ENCODE measurements around the gene COG2. TPM values are rescaled to one million over a fixed set of nuclear protein-coding genes. Genes with fewer than 3 reads are reported as not detected.

Gene COG2
- total and polyA plus RNA-seq, 7 donors, result 17.5 to 31.2 (median 25.2) TPM

DNA sequence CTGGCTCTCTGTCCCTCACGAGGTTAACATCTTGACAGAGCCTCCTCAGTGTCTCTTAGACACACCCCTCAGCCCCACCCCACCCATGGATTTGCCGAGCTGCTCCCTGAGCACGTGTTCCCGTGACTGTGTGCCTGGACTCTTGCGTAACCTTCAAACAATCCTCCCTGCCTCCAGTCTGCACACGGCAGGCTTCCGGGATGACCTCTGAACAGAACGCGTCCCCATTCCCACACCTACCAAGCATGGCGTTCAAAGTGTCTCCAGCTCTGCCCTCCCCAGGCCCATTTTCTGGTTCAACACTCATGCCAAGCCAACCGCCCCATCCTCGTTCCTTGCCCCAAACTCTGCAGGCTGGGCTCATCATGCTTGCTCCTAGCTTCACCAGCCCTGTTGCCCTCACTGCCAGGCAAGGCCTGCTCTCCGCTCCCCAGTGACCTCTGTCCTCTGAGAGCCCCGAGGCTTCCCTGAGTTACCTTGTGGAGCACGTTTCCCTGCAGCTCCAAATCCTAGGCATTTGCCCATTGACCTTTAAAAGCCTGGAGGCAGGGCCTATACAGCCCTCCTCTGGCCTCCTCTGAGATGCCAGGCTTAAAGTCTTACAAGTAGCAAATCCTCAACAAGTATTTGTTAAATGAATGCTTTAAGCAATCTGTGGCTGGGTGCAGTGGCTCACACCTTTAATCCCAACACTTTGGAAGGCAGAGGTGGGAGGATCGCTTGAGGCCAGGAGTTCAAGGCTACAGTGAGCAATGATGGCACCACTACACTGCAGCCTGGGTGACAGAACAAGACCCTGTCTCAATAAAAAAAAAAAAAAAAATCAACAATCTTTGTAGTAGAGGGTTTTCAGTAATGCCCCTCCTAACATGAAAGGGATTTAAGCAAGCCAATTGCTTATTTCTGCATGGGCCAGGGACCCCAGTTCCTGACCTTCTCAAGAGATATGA, 66.6 kb downstream of the COG2 start:
- Histone ChIP-seq H3K4me1 (peaks cover 0 to 8% (median 6%) of the 10 kb centered on the region in 4 donors), H3K9me3 (no peaks in the 10 kb centered on the region), H3K4me3 (no peak overlapping the region), H3K27me3 (no peaks in the 10 kb centered on the region), H3K27ac (no peak overlapping the region), H3K36me3 (no peaks in the 10 kb centered on the region)
- intact Hi-C loops (cut with DNase I), result no loop called here
- TF ChIP-seq POLR2A (IDR thresholded peaks at IDR 0.05) (no peak), EP300 (IDR thresholded peaks at IDR 0.05) (no peak), POLR2AphosphoS5 (IDR thresholded peaks at IDR 0.05) (no peak)
- TF ChIP-seq, protein P1, sequence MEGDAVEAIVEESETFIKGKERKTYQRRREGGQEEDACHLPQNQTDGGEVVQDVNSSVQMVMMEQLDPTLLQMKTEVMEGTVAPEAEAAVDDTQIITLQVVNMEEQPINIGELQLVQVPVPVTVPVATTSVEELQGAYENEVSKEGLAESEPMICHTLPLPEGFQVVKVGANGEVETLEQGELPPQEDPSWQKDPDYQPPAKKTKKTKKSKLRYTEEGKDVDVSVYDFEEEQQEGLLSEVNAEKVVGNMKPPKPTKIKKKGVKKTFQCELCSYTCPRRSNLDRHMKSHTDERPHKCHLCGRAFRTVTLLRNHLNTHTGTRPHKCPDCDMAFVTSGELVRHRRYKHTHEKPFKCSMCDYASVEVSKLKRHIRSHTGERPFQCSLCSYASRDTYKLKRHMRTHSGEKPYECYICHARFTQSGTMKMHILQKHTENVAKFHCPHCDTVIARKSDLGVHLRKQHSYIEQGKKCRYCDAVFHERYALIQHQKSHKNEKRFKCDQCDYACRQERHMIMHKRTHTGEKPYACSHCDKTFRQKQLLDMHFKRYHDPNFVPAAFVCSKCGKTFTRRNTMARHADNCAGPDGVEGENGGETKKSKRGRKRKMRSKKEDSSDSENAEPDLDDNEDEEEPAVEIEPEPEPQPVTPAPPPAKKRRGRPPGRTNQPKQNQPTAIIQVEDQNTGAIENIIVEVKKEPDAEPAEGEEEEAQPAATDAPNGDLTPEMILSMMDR (IDR thresholded peaks at IDR 0.05), result no peak
- 33 to 69% methylated on average over 16 of the region's 16 CpGs for WGBS, 2 donors
- no peak for DNase-seq

DNA sequence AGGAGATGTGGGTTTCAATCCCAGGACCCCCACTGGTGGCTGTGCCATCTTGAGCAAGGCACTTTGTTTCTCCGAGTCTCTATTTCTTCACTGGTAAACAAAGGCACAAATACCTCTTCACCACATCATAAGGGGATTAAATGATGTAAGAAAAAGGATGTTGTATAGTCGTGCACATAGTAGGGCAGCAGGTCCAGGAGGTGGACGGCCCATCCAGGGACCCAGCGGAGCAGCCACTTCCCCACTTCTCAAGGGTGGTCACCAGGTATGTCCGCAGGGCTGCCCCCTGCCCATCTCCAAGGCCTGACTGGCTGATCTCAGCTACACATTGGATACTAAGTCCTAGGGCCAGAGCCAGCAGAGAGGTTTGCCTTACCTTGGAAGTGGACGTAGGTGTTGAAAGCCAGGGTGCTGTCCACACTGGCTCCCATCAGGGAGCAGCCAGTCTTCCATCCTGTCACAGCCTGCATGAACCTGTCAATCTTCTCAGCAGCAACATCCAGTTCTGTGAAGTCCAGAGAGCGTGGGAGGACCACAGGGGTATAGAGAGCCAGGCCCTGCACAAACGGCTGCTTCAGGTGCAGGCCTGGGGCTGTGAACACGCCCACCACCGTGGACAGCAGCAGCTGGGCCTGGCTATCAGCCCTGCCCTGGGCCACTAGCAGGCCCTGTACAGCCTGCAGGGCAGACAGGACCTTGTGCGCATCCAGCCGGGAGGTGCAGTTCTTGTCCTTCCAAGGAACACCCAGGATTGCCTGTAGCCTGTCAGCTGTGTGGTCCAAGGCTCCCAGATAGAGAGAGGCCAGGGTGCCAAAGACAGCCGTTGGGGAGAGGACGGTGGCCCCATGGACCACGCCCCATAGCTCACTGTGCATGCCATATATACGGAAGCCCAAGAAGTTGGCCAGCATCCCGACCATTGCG, 67.6 kb downstream of the COG2 start:
- no peak for DNase-seq
- peaks cover 0 to 15% (median 13%) of the 10 kb centered on the region in 4 donors for H3K4me1 ChIP-seq
- 83 to 88% methylated on average over 18 of the region's 18 CpGs for WGBS, 2 donors
- H3K27ac ChIP-seq, result no peak overlapping the region
- H3K36me3 ChIP-seq, result no peaks in the 10 kb centered on the region
- intact Hi-C loops (cut with DNase I), result no loop called here
- no peaks in the 10 kb centered on the region for H3K9me3 ChIP-seq
- no peak for TF ChIP-seq POLR2AphosphoS5 (IDR thresholded peaks at IDR 0.05)
- H3K4me3 ChIP-seq, result no peak overlapping the region
- H3K27me3 ChIP-seq, result no peaks in the 10 kb centered on the region

DNA sequence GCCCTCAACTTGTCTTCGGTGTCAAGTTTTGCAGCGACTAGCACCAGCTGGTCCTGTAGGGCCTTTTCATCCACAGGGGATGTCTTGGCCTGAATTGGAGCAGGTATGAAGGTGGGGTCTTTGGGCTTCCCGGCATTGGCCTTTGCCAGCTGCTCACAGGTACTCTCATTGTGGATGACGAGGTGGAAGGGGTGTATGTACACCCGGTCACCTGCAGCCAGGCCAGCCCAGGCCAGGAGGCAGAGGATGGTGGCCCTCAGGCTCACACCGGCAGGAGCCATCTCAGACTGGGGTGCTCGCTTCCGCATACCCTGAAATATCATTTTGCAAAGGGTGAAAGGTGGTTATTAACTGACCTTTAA, 68.2 kb downstream of the COG2 start:
- TF ChIP-seq EP300 (IDR thresholded peaks at IDR 0.05) (no peak), POLR2AphosphoS5 (IDR thresholded peaks at IDR 0.05) (no peak), POLR2A (IDR thresholded peaks at IDR 0.05) (no peak)
- TF ChIP-seq, protein P1 (IDR thresholded peaks at IDR 0.05), result no peak
- peaks cover 0 to 15% (median 13%) of the 10 kb centered on the region in 4 donors for H3K4me1 ChIP-seq
- H3K9me3 ChIP-seq, result no peaks in the 10 kb centered on the region
- no peaks in the 10 kb centered on the region for H3K27me3 ChIP-seq
- no peak overlapping the region for H3K4me3 ChIP-seq
- no peak for DNase-seq
- 96 to 97% methylated on average over 8 of the region's 8 CpGs for WGBS, 2 donors
- intact Hi-C loops (cut with DNase I), result no loop called here
- no peak overlapping the region for H3K27ac ChIP-seq
- H3K36me3 ChIP-seq, result no peaks in the 10 kb centered on the region

DNA sequence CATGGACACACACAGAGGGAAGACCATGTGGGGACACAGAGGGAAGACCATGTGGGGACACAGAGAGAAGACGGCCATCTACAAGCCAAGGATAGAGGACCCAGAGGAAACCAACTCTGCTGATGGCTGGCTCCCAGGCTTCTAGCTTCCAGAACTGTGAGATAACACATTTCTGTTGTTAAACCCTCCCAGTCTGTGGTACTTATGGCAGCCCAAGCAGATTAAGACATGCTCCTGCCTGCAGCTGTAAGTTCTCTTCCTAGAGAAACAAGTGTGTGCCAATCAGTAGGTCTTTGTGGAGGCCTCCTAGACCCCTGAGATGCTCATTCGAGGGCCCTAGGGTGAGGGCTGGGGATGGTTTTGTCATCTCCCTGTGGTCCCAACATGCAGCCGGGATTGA, 69.0 kb downstream of the COG2 start:
- H3K4me1 ChIP-seq, result peaks cover 0 to 15% (median 13%) of the 10 kb centered on the region in 4 donors
- TF ChIP-seq EP300 (IDR thresholded peaks at IDR 0.05) (no peak), POLR2AphosphoS5 (IDR thresholded peaks at IDR 0.05) (no peak), POLR2A (IDR thresholded peaks at IDR 0.05) (no peak)
- TF ChIP-seq, protein P1 (IDR thresholded peaks at IDR 0.05), result no peak
- no peaks in the 10 kb centered on the region for H3K36me3 ChIP-seq
- intact Hi-C loops (cut with DNase I), result no loop called here
- H3K4me3 ChIP-seq, result no peak overlapping the region
- no peaks in the 10 kb centered on the region for H3K9me3 ChIP-seq
- no peak overlapping the region for H3K27ac ChIP-seq
- no peak for DNase-seq
- H3K27me3 ChIP-seq, result no peaks in the 10 kb centered on the region
- 92 to 93% methylated on average over 3 of the region's 3 CpGs for WGBS, 2 donors

DNA sequence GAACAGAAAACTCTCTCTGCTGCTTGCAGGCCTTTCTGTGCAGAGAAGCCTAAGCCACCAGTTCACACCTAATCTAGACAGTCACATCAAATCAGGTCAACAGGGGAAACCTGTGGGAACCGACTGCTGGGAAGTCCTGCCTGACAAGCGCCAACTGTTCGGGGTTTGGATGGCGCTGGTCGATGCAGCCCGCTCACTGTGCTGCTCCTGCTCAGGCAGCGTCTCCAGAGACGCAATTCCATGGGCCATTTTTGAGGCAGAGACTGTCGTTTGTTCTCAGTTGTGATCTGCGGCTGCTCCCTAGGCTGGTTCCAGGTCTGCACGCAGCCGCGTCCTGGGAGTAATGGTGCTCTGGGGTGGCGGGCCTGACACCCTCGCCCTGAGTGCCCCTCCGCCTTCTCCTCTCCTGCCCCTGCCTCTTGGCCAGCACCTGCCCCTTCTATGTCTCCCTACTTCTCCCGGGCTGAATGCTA, 70.2 kb downstream of the COG2 start:
- no peaks in the 10 kb centered on the region for H3K9me3 ChIP-seq
- H3K27me3 ChIP-seq, result no peaks in the 10 kb centered on the region
- intact Hi-C loops (cut with DNase I), result no loop called here
- 95 to 96% methylated on average over 17 of the region's 17 CpGs for WGBS, 2 donors
- DNase-seq, result no peak
- H3K36me3 ChIP-seq, result no peaks in the 10 kb centered on the region
- H3K4me1 ChIP-seq, result peaks cover 0 to 15% (median 13%) of the 10 kb centered on the region in 4 donors
- TF ChIP-seq POLR2AphosphoS5 (IDR thresholded peaks at IDR 0.05) (no peak), EP300 (IDR thresholded peaks at IDR 0.05) (no peak), POLR2A (IDR thresholded peaks at IDR 0.05) (no peak)
- TF ChIP-seq, protein P1 (IDR thresholded peaks at IDR 0.05), result no peak
- H3K27ac ChIP-seq, result no peak overlapping the region
- no peak overlapping the region for H3K4me3 ChIP-seq
